HCT116 (cell line): ENCODE data around the gene LPAR1. TPM values are rescaled to one million over a fixed set of nuclear protein-coding genes. Genes with fewer than 3 reads are reported as not detected.

Experiments used
- ATAC-seq: fragments of 200-7000 bp; cut with Tn5 transposase; 2 replicates; pipeline ENCODE4 v1.9.1; 2020; ENCODE audit warnings: mild to moderate bottlenecking, moderate library complexity
- BruUV-seq: library from RNA; stranded (reverse); fragments of 400-500 nt; replicated peaks from 2 replicates; lab custom pipeline; 2021; lab: Mats Ljungman, UMichigan
- CTCF ChIA-PET: fragments of 300-600 bp; sonication (Branson Sonifier 250); formaldehyde crosslinking; loops from one replicate; lab custom pipeline; 2021; ENCODE audit warnings: antibody characterized with exemption; lab: Charles Lee
- POLR2A ChIA-PET: fragments of 300-600, 350-600 bp; sonication (Branson Sonifier 250); formaldehyde crosslinking; loops from one replicate; lab custom pipeline; 2021; ENCODE audit warnings: antibody characterized with exemption; lab: Charles Lee
- RAD21 ChIA-PET, 2 experiments: fragments of 300-600 bp; sonication (Branson Sonifier 250); formaldehyde crosslinking; loops; one replicate each; lab custom pipeline; 2023; ENCODE audit warnings: low total read pairs in 2 of 2; ENCODE audit not compliant: uncharacterized antibody in 2 of 2, unreplicated experiment in 2 of 2, low non-redundant PET in 1 of 2; lab: Charles Lee
- DNase-seq: peaks from one replicate; pipeline ENCODE4 v3.0.0-alpha.2; 2010; ENCODE audit warnings: low read depth, low spot score
- H2AFZ ChIP-seq: fragments of 200-600 bp; shearing (Covaris generic), sonication (generic); 2 replicates; pipeline ENCODE4 v1.6.1; 2017; ENCODE audit warnings: low read depth, mixed run types, mixed read lengths, antibody characterized with exemption, low read length; ENCODE audit not compliant: poor library complexity, severe bottlenecking
- H3K27ac ChIP-seq: 2 replicates; pipeline ENCODE4 v1.5.1; 2012; ENCODE audit warnings: low read depth, low read length
- H3K27me3 ChIP-seq: fragments of 200-600 bp; sonication (generic); 2 replicates; pipeline ENCODE4 v1.6.1; 2016; ENCODE audit warnings: mixed run types, low read length, mixed read lengths; ENCODE audit not compliant: insufficient read depth
- H3K36me3 ChIP-seq, 2 experiments: fragments of 200-500 bp in 1 of 2; fragments of 200-600 bp in 1 of 2; sonication (Bioruptor generic) in 1 of 2; sonication (generic) in 1 of 2; 2 replicates each; pipeline versions ENCODE4 v1.5.1 to v1.6.1; 2014 to 2016; ENCODE audit warnings: low read length in 2 of 2, inconsistent platforms in 1 of 2, mixed read lengths in 1 of 2, mixed run types in 1 of 2; ENCODE audit not compliant: insufficient read depth in 2 of 2, control insufficient read depth in 1 of 2
- H3K4me1 ChIP-seq, 2 experiments: fragments of 200-600 bp in 1 of 2; sonication (generic) in 1 of 2; 2 replicates each; pipeline versions ENCODE4 v1.5.1 to v1.6.1; 2012 to 2017; ENCODE audit warnings: low read length in 2 of 2, inconsistent platforms in 1 of 2, mild to moderate bottlenecking in 1 of 2, mixed read lengths in 1 of 2, mixed run types in 1 of 2, moderate library complexity in 1 of 2; ENCODE audit not compliant: insufficient read depth in 2 of 2, control insufficient read depth in 1 of 2
- H3K4me2 ChIP-seq: fragments of 200-600 bp; sonication (generic); 2 replicates; pipeline ENCODE4 v1.6.1; 2017; ENCODE audit warnings: mixed run types, low read length, mixed read lengths
- H3K4me3 ChIP-seq, 2 experiments: fragments of 200-600 bp in 1 of 2; sonication (generic) in 1 of 2; replicated peaks in 1 of 2; 2 replicates each; pipeline ENCODE4 v1.5.1; 2011 to 2016; ENCODE audit warnings: low read length in 2 of 2, control low read depth in 1 of 2, low read depth in 1 of 2, mild to moderate bottlenecking in 1 of 2, mixed read lengths in 1 of 2, mixed run types in 1 of 2
- H3K79me2 ChIP-seq: fragments of 200-600 bp; sonication (generic); 2 replicates; pipeline ENCODE4 v1.6.1; 2017; ENCODE audit warnings: mild to moderate bottlenecking, mixed run types, low read length, moderate library complexity, mixed read lengths; ENCODE audit not compliant: insufficient read depth
- H3K9ac ChIP-seq: fragments of 200-600 bp; sonication (generic); 2 replicates; pipeline ENCODE4 v1.6.1; 2016; ENCODE audit warnings: low read length, mixed read lengths
- H3K9me2 ChIP-seq: fragments of 200-600 bp; sonication (generic), shearing (Covaris generic); 2 replicates; pipeline ENCODE4 v1.6.1; 2017; ENCODE audit warnings: mixed run types, mild to moderate bottlenecking, moderate library complexity; ENCODE audit not compliant: insufficient read depth
- H3K9me3 ChIP-seq, 2 experiments: fragments of 200-500 bp in 1 of 2; fragments of 200-600 bp in 1 of 2; sonication (Bioruptor generic) in 1 of 2; sonication (generic) in 1 of 2; 2 replicates each; pipeline ENCODE4 v1.6.1; 2014 to 2017; ENCODE audit warnings: low read length in 2 of 2, mixed read lengths in 2 of 2, inconsistent platforms in 1 of 2, low read depth in 1 of 2, mild to moderate bottlenecking in 1 of 2, mixed run types in 1 of 2, moderate library complexity in 1 of 2; ENCODE audit not compliant: control insufficient read depth in 1 of 2, insufficient read depth in 1 of 2
- H4K20me1 ChIP-seq: fragments of 200-600 bp; sonication (generic), shearing (Covaris generic); 2 replicates; pipeline ENCODE4 v1.6.1; 2017; ENCODE audit warnings: mixed run types, mild to moderate bottlenecking, moderate library complexity; ENCODE audit not compliant: insufficient read depth
- CBX3 ChIP-seq: IDR thresholded peaks from 2 replicates; pipeline ENCODE4 v1.6.1; 2012; ENCODE audit warnings: low read depth
- CEBPB ChIP-seq: IDR thresholded peaks from 2 replicates; pipeline ENCODE4 v1.6.1; 2012; ENCODE audit warnings: low read depth
- ELF1 ChIP-seq: IDR thresholded peaks from 2 replicates; pipeline ENCODE4 v1.6.1; 2012; ENCODE audit warnings: low read depth, borderline replicate concordance
- EZH2 ChIP-seq: fragments of 200-600 bp; sonication (generic); IDR thresholded peaks from 2 replicates; pipeline ENCODE4 v1.6.1; 2017; ENCODE audit warnings: antibody characterized with exemption, mixed run types
- EZH2phosphoT487 ChIP-seq: fragments of 200-600 bp; IDR thresholded peaks from 2 replicates; pipeline ENCODE4 v1.6.1; 2018; ENCODE audit warnings: antibody characterized with exemption, borderline replicate concordance
- POLR2AphosphoS5 ChIP-seq: IDR thresholded peaks from 2 replicates; pipeline ENCODE4 v1.6.1; 2011; ENCODE audit warnings: mild to moderate bottlenecking, low read depth, low read length, moderate library complexity
- RAD21 ChIP-seq: IDR thresholded peaks from 2 replicates; pipeline ENCODE4 v1.6.1; 2012; ENCODE audit warnings: low read depth, mild to moderate bottlenecking
- REST ChIP-seq: IDR thresholded peaks from 2 replicates; pipeline ENCODE4 v1.6.1; 2012; ENCODE audit warnings: low read depth
- TCF7L2 ChIP-seq: IDR thresholded peaks from 2 replicates; pipeline ENCODE4 v1.7.0; 2011; ENCODE audit warnings: borderline replicate concordance, inconsistent platforms; ENCODE audit not compliant: insufficient read depth, insufficient read length; ENCODE audit errors: extremely low read depth
- YY1 ChIP-seq: IDR thresholded peaks from 2 replicates; pipeline ENCODE4 v1.6.1; 2011; ENCODE audit warnings: low read length, low read depth, moderate library complexity, mild to moderate bottlenecking; ENCODE audit not compliant: insufficient replicate concordance; ENCODE audit errors: extremely low read depth
- ZFX ChIP-seq: fragments of 450-650 bp; IDR thresholded peaks from 2 replicates; pipeline ENCODE4 v1.6.1; 2017
- intact Hi-C: fragments of 100-400 bp; cut with micrococcal nuclease; formaldehyde crosslinking; loops from 2 replicates; pipeline ENCODE4 v1.10.0; 2022
- total RNA-seq: library from RNA; stranded (reverse); gene quantifications from one replicate; pipeline ENCODE4 v1.2.1, GENCODE V29; 2021; ENCODE audit not compliant: unreplicated experiment

Gene LPAR1
- total RNA-seq, 1 experiment from 2014 or later = 7.4 TPM

GRCh38 chr9:110971705-110972104 is 66.6 kb downstream of the LPAR1 start:
- no peak for TF ChIP-seq RAD21
- no peak for TF ChIP-seq TCF7L2
- no peak for TF ChIP-seq ELF1
- no peak for TF ChIP-seq ZFX
- TF ChIP-seq REST = no peak
- TF ChIP-seq CEBPB = no peak
- TF ChIP-seq EZH2phosphoT487 = no peak
- TF ChIP-seq CBX3 = no peak
- Histone ChIP-seq H3K27ac (no peak overlapping the region), H3K79me2 (no peaks in the 10 kb centered on the region), H2AFZ (no peak overlapping the region), H4K20me1 (no peaks in the 10 kb centered on the region), H3K9me3 (no peaks in the 10 kb centered on the region), H3K9ac (no peak overlapping the region), H3K27me3 (no peaks in the 10 kb centered on the region), H3K9me2 (no peaks in the 10 kb centered on the region), H3K4me2 (no peak overlapping the region), H3K36me3 (no peaks in the 10 kb centered on the region), H3K4me1 (peaks cover 7 to 15% of the 10 kb centered on the region in 2 experiments; a peak in 3 of 4 replicates), H3K4me3 (no peak overlapping the region)
- RAD21 ChIA-PET = no interaction called here
- DNase-seq = no peak
- CTCF ChIA-PET = no interaction called here
- no TSS peak for BruUV-seq
- intact Hi-C loops = no loop called here
- ATAC-seq = no peak
- POLR2A ChIA-PET = no interaction called here

- H3K36me3 ChIP-seq = no peaks in the 10 kb centered on the region
- no peak overlapping the region for H3K9ac ChIP-seq
- no peak overlapping the region for H2AFZ ChIP-seq
- H3K4me1 ChIP-seq = peaks cover 3 to 11% of the 10 kb centered on the region in 2 experiments; a peak in 2 of 4 replicates
- no peak overlapping the region for H3K4me3 ChIP-seq
- no peak overlapping the region for H3K4me2 ChIP-seq
- ATAC-seq = no peak
- H4K20me1 ChIP-seq = no peaks in the 10 kb centered on the region
- H3K27ac ChIP-seq = no peak overlapping the region
- no peaks in the 10 kb centered on the region for H3K27me3 ChIP-seq
- BruUV-seq = no TSS peak
- TF ChIP-seq POLR2AphosphoS5 = no peak
- TF ChIP-seq EZH2 = no peak
- TF ChIP-seq CBX3 = no peak
- no peak for TF ChIP-seq YY1
- H3K79me2 ChIP-seq = no peaks in the 10 kb centered on the region
- ChIA-PET CTCF (no interaction called here), RAD21 (no interaction called here), POLR2A (no interaction called here)
- DNase-seq = no peak
- no peaks in the 10 kb centered on the region for H3K9me3 ChIP-seq
- H3K9me2 ChIP-seq = no peaks in the 10 kb centered on the region
- intact Hi-C loops = no loop called here
These were observed 67.0 kb downstream of the LPAR1 start for GRCh38 chr9:110971234-110971633.
